Measurements from ENCODE around the gene ABHD18. TPM values are rescaled to one million over a fixed set of nuclear protein-coding genes. Genes with fewer than 3 reads are reported as not detected.
"Not testable (repeated sequence)": the region's sequence is repeated elsewhere in the genome, so short reads cannot be mapped to it uniquely, and the experiment has no call there.

Gene ABHD18
- total RNA-seq, 2 donors from 2014 or later = 5.3 to 7.2 TPM

GRCh38 chr4:128060121-128060698, 95.0 kb downstream of the ABHD18 start:
- TF ChIP-seq CTCF (IDR thresholded peaks at IDR 0.05) = no peak
- Histone ChIP-seq H3K27me3 (no peaks in the 10 kb centered on the region), H3K4me3 (peak overlapping the region; percentile 76 to 81), H3K27ac (peak overlapping the region; percentile 92 to 96), H3K9me3 (no peaks in the 10 kb centered on the region), H3K4me1 (peaks cover 0 to 11% of the 10 kb centered on the region in 2 donors), H3K36me3 (no peaks in the 10 kb centered on the region)
- DNase-seq (ENCODE audit: low spot score) = no peak

- Histone ChIP-seq H3K36me3 (no peaks in the 10 kb centered on the region), H3K9me3 (no peaks in the 10 kb centered on the region), H3K4me1 (peaks cover 0 to 11% of the 10 kb centered on the region in 2 donors), H3K27me3 (no peaks in the 10 kb centered on the region), H3K4me3 (peak within 1 kb of the TSS; percentile 76 to 81), H3K27ac (peak within 1 kb of the TSS; percentile 92 to 96)
- TF ChIP-seq CTCF (IDR thresholded peaks at IDR 0.05) = peak in 1 of 2 donors; percentile 13
- DNase-seq (ENCODE audit: low spot score) = peak; percentile 94
Observed at GRCh38 chr4:128060699-128061565, 95.7 kb downstream of the ABHD18 start, which contains the start of gene LARP1B. Gene LARP1B, plus strand, starts transcription at chr4:128061312. Its CDS starts 13,640 bp downstream, at chr4:128074952.

- peak in 1 of 2 donors; percentile 35 for TF ChIP-seq CTCF (IDR thresholded peaks at IDR 0.05)
Observed at GRCh38 chr4:128061566-128062536, 96.6 kb downstream of the ABHD18 start.

GRCh38 chr4:128066453-128066820, 101.2 kb downstream of the ABHD18 start:
- H3K27ac ChIP-seq; H3K36me3 ChIP-seq; DNase-seq (ENCODE audit: low spot score); H3K27me3 ChIP-seq; H3K4me3 ChIP-seq; H3K9me3 ChIP-seq; H3K4me1 ChIP-seq: not testable (repeated sequence)

More at GRCh38 chr4:128061566-128062536, 96.6 kb downstream of the ABHD18 start:
- Histone ChIP-seq H3K9me3 (no peaks in the 10 kb centered on the region), H3K36me3 (no peaks in the 10 kb centered on the region), H3K27ac (peak overlapping the region; percentile 92 to 96), H3K27me3 (no peaks in the 10 kb centered on the region), H3K4me3 (peak overlapping the region; percentile 76 to 81), H3K4me1 (peaks cover 0 to 11% of the 10 kb centered on the region in 2 donors)
- peak; percentile 61 for DNase-seq (ENCODE audit: low spot score)

GRCh38 chr4:128068918-128069317, 103.7 kb downstream of the ABHD18 start:
- Histone ChIP-seq H3K36me3 (no peaks in the 10 kb centered on the region), H3K27me3 (no peaks in the 10 kb centered on the region), H3K4me1 (no peaks in the 10 kb centered on the region), H3K9me3 (no peaks in the 10 kb centered on the region), H3K4me3 (no peak overlapping the region), H3K27ac (no peak overlapping the region)
- no peak for DNase-seq (ENCODE audit: low spot score)
- peak in 1 of 2 donors; percentile 12 for TF ChIP-seq CTCF (IDR thresholded peaks at IDR 0.05)

Data from right atrium auricular region (tissue), 2 donors.